ENCODE results near the gene OR52E8. TPM values are rescaled to one million over a fixed set of nuclear protein-coding genes. Genes with fewer than 3 reads are reported as not detected.

Gene OR52E8
- total RNA-seq, 1 donor from 2014 or later, result not detected

DNA sequence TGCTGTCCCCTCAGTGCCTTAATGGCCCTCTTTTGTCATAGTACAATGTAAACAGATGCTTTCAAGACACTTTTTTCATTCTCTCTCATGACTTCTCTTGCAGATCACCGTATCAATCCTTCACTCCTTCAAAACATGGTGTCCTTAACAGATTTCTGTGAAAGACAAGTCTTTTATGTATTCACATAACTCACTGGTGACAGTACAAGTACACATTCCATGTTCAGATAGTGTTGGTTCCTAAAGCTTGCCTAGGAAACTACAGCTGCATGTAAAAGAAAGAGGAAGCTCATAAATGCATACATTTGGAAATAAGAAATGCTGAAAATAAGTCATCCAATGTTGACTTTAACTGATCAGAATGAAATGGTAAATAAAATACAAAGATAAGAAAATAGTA lies 10.8 kb downstream of the OR52E8 start:
- TF ChIP-seq, protein P1, sequence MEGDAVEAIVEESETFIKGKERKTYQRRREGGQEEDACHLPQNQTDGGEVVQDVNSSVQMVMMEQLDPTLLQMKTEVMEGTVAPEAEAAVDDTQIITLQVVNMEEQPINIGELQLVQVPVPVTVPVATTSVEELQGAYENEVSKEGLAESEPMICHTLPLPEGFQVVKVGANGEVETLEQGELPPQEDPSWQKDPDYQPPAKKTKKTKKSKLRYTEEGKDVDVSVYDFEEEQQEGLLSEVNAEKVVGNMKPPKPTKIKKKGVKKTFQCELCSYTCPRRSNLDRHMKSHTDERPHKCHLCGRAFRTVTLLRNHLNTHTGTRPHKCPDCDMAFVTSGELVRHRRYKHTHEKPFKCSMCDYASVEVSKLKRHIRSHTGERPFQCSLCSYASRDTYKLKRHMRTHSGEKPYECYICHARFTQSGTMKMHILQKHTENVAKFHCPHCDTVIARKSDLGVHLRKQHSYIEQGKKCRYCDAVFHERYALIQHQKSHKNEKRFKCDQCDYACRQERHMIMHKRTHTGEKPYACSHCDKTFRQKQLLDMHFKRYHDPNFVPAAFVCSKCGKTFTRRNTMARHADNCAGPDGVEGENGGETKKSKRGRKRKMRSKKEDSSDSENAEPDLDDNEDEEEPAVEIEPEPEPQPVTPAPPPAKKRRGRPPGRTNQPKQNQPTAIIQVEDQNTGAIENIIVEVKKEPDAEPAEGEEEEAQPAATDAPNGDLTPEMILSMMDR (IDR thresholded peaks at IDR 0.05), result no peak
- Histone ChIP-seq H3K4me1 (no peaks in the 10 kb centered on the region), H3K36me3 (no peaks in the 10 kb centered on the region), H3K27ac (no peak overlapping the region), H3K27me3 (no peaks in the 10 kb centered on the region), H3K9me3 (no peaks in the 10 kb centered on the region), H3K4me3 (no peak overlapping the region)
- no peak for DNase-seq
- no peak for ATAC-seq
- intact Hi-C loops (cut with DNase I), result no loop called here

DNA sequence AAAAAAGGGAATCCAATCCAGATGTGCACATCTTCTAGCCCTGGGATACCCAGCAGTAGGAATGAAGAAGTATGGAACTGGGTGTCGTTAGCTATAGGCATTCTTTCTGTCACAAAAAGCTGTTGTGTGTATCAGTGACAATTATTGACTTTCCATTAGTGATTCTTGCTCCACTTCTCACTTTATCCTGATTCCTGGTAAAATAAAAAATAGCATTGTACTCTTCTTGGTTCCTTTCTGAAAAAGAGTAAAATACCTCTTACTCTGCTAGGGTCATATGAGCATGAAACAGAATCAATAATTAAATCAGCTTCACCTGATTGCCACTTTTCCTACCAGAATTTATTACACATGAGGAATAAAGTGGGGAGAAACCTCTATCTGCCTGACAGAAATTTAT lies 15.7 kb downstream of the OR52E8 start, which contains the start of gene OR52E6:
Gene OR52E6, minus strand, starts transcription at position 101 of the 400 bp plus-strand sequence. Its CDS starts 0 bp downstream, at position 101.
- Histone ChIP-seq H3K9me3 (no peaks in the 10 kb centered on the region), H3K4me3 (no peak within 1 kb of the TSS), H3K27ac (no peak within 1 kb of the TSS), H3K4me1 (no peaks in the 10 kb centered on the region), H3K36me3 (no peaks in the 10 kb centered on the region), H3K27me3 (no peaks in the 10 kb centered on the region)
- DNase-seq (no peak), ATAC-seq (no peak)
- intact Hi-C loops (cut with DNase I), result no loop called here
- TF ChIP-seq, protein P1 (IDR thresholded peaks at IDR 0.05), result no peak

- H3K27me3 ChIP-seq, result no peaks in the 10 kb centered on the region
- no peak overlapping the region for H3K27ac ChIP-seq
- no peaks in the 10 kb centered on the region for H3K4me1 ChIP-seq
- TF ChIP-seq, protein P1 (IDR thresholded peaks at IDR 0.05), result no peak
- H3K4me3 ChIP-seq, result no peak overlapping the region
- intact Hi-C loops (cut with DNase I), result no loop called here
- ATAC-seq (no peak), DNase-seq (no peak)
- no peaks in the 10 kb centered on the region for H3K9me3 ChIP-seq
- no peaks in the 10 kb centered on the region for H3K36me3 ChIP-seq
These were observed 19.8 kb downstream of the OR52E8 start for GRCh38 chr11:5837695-5838094.

DNA sequence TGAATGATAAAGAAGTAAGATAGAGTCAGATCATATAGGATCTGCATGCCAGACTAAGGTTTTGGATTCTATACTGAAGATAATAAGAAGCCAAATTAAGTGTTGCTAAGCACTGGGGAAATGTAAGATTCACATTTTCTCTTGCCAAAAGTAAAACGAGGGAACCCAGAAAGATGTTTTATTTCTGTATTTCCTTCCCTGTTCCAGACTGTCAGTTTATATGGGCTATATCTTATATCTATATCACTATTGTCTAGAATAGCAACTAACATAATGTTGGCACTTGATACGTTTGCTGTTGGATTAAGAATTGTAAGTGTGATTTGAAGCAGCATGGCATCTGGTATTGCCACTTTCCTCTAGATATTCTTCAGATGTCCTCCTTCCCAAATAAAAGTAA lies 24.0 kb downstream of the OR52E8 start:
- DNase-seq, result no peak
- intact Hi-C loops (cut with DNase I), result no loop called here

DNA sequence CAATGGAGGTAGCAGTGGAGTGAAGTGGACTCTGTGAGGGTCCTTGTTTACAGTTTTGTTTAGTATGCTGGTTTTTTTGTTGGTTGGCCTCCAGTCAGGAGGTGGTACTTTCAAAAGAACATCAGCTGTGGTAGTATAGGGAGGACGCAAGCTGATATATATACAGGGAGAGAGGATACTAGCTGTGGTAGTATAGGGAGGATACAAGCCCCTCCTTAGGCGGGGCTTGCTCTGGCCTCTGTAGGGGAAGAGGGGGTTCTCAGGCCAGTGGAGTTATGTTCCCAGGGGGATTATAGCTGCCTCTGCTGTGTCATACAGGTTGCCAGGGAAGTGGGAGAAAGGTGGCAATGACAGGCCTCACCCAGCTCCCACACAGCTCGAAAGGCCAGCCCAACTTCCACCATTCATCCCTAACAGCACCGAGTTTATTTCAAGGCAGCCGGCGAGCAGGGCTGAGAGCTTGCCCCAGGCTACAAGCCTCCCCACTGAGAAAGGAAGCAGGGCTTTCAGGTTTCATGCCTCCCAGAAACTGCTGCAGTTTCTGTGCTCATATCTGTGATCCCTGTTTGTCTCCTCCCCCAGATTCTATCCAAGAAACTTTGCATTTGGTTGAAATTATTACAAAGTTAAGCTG lies 26.2 kb downstream of the OR52E8 start:
- intact Hi-C loops (cut with DNase I), result no loop called here
- Histone ChIP-seq H3K27ac (no peak overlapping the region), H3K9me3 (no peaks in the 10 kb centered on the region), H3K4me3 (no peak overlapping the region), H3K36me3 (no peaks in the 10 kb centered on the region), H3K4me1 (no peaks in the 10 kb centered on the region), H3K27me3 (no peaks in the 10 kb centered on the region)
- TF ChIP-seq, protein P1 (IDR thresholded peaks at IDR 0.05), result no peak
- no peak for ATAC-seq
- no peak for DNase-seq

More for the DNA sequence above, 24.0 kb downstream of the OR52E8 start:
- H3K4me1 ChIP-seq, result no peaks in the 10 kb centered on the region
- no peaks in the 10 kb centered on the region for H3K9me3 ChIP-seq
- ATAC-seq, result no peak
- no peaks in the 10 kb centered on the region for H3K36me3 ChIP-seq
- TF ChIP-seq, protein P1 (IDR thresholded peaks at IDR 0.05), result no peak
- no peak overlapping the region for H3K4me3 ChIP-seq
- no peak overlapping the region for H3K27ac ChIP-seq
- no peaks in the 10 kb centered on the region for H3K27me3 ChIP-seq
